OCI-LY1 (cell line): ENCODE data around the gene SLC44A3.

Source experiments
- H2AFZ ChIP-seq: fragments of 200-600 bp; sonication (generic), shearing (Covaris generic); 2 replicates; pipeline ENCODE4 v1.6.0; 2014; ENCODE audit warnings: antibody characterized with exemption, mild to moderate bottlenecking, low read length
- H3F3A ChIP-seq: fragments of 200-600 bp; sonication (generic), shearing (Covaris generic); 2 replicates; pipeline ENCODE4 v1.6.0; 2014; ENCODE audit warnings: mild to moderate bottlenecking, antibody characterized with exemption, low read length, moderate library complexity; ENCODE audit not compliant: insufficient read depth
- H3K27ac ChIP-seq: fragments of 200-600 bp; sonication (generic); 2 replicates; pipeline ENCODE4 v1.5.1; 2014; ENCODE audit warnings: low read length, mixed run types, mild to moderate bottlenecking, low read depth; ENCODE audit not compliant: poor library complexity, severe bottlenecking
- H3K27me3 ChIP-seq: fragments of 200-600 bp; sonication (generic); 2 replicates; pipeline ENCODE4 v1.6.0; 2014; ENCODE audit warnings: antibody characterized with exemption, mild to moderate bottlenecking, low read length, moderate library complexity; ENCODE audit not compliant: insufficient read depth
- H3K36me3 ChIP-seq: fragments of 200-600 bp; sonication (generic); 2 replicates; pipeline ENCODE4 v1.6.1; 2014; ENCODE audit warnings: mild to moderate bottlenecking, antibody characterized with exemption, low read length, moderate library complexity, mixed read lengths; ENCODE audit not compliant: insufficient read depth
- H3K4me1 ChIP-seq: fragments of 200-600 bp; sonication (generic); 2 replicates; pipeline ENCODE4 v1.5.1; 2014; ENCODE audit warnings: mild to moderate bottlenecking, low read length, moderate library complexity; ENCODE audit not compliant: insufficient read depth, severe bottlenecking
- H3K4me2 ChIP-seq: fragments of 200-600 bp; sonication (generic), shearing (Covaris generic); 2 replicates; pipeline ENCODE4 v1.6.1; 2014; ENCODE audit warnings: low read length
- H3K4me3 ChIP-seq: fragments of 200-600 bp; sonication (generic); 2 replicates; pipeline ENCODE4 v1.5.1; 2014; ENCODE audit warnings: low read length, low read depth, mild to moderate bottlenecking, mixed read lengths; ENCODE audit not compliant: poor library complexity, severe bottlenecking
- H3K79me2 ChIP-seq: fragments of 200-600 bp; shearing (Covaris generic); 2 replicates; pipeline ENCODE4 v1.6.1; 2016; ENCODE audit warnings: mixed run types, low read length, mixed read lengths; ENCODE audit not compliant: insufficient read depth
- H3K9ac ChIP-seq: fragments of 200-600 bp; sonication (generic), shearing (Covaris generic); 2 replicates; pipeline ENCODE4 v1.6.1; 2014; ENCODE audit warnings: mild to moderate bottlenecking, low read length, mixed read lengths
- H3K9me2 ChIP-seq: fragments of 200-600 bp; sonication (generic), shearing (Covaris generic); 2 replicates; pipeline ENCODE4 v1.6.1; 2014; ENCODE audit warnings: low read depth, mild to moderate bottlenecking, low read length, mixed read lengths
- H3K9me3 ChIP-seq: fragments of 200-600 bp; shearing (Covaris generic); 2 replicates; pipeline ENCODE4 v1.6.1; 2014; ENCODE audit warnings: low read length, mixed read lengths
- H4K20me1 ChIP-seq: fragments of 200-600 bp; sonication (generic), shearing (Covaris generic); 2 replicates; pipeline ENCODE4 v1.6.0; 2016; ENCODE audit warnings: mild to moderate bottlenecking, low read length; ENCODE audit not compliant: insufficient read depth
- CTCF ChIP-seq: fragments of 200-600 bp; sonication (generic), shearing (Covaris generic); IDR thresholded peaks from 2 replicates; pipeline ENCODE4 v1.5.1; 2017; ENCODE audit warnings: mild to moderate bottlenecking, antibody characterized with exemption, low read length, moderate library complexity, mixed read lengths
- EZH2 ChIP-seq: fragments of 200-600 bp; sonication (generic), shearing (Covaris generic); IDR thresholded peaks from 2 replicates; pipeline ENCODE4 v1.8.0; 2017; ENCODE audit warnings: borderline replicate concordance, mixed run types, mild to moderate bottlenecking, antibody characterized with exemption, low read length, moderate library complexity, mixed read lengths

Gene SLC44A3

GRCh38 chr1:94874423-94874822 lies 54.3 kb downstream of the SLC44A3 start:
- Histone ChIP-seq H3K9ac (no peak overlapping the region), H3K36me3 (no peaks in the 10 kb centered on the region), H2AFZ (no peak overlapping the region), H3K79me2 (no peaks in the 10 kb centered on the region), H3K9me3 (no peaks in the 10 kb centered on the region), H3K4me1 (no peaks in the 10 kb centered on the region), H4K20me1 (no peaks in the 10 kb centered on the region), H3K27me3 (no peaks in the 10 kb centered on the region), H3K9me2 (no peaks in the 10 kb centered on the region), H3F3A (no peaks in the 10 kb centered on the region), H3K27ac (no peak overlapping the region), H3K4me3 (no peak overlapping the region), H3K4me2 (no peak overlapping the region)
- no peak for TF ChIP-seq EZH2
- no peak for TF ChIP-seq CTCF

- no peaks in the 10 kb centered on the region for H3F3A ChIP-seq
- no peaks in the 10 kb centered on the region for H3K9me2 ChIP-seq
- no peak overlapping the region for H3K4me3 ChIP-seq
- H2AFZ ChIP-seq: no peak overlapping the region
- no peaks in the 10 kb centered on the region for H3K79me2 ChIP-seq
- no peak overlapping the region for H3K27ac ChIP-seq
- no peaks in the 10 kb centered on the region for H3K27me3 ChIP-seq
- H4K20me1 ChIP-seq: no peaks in the 10 kb centered on the region
- H3K9me3 ChIP-seq: no peaks in the 10 kb centered on the region
- H3K36me3 ChIP-seq: no peaks in the 10 kb centered on the region
- H3K4me2 ChIP-seq: no peak overlapping the region
- TF ChIP-seq CTCF: no peak
- no peak for TF ChIP-seq EZH2
- no peaks in the 10 kb centered on the region for H3K4me1 ChIP-seq
- H3K9ac ChIP-seq: no peak overlapping the region
These were observed 55.6 kb downstream of the SLC44A3 start for GRCh38 chr1:94875794-94876193.

GRCh38 chr1:94876362-94876761 lies 56.2 kb downstream of the SLC44A3 start:
- Histone ChIP-seq H3K27ac (no peak overlapping the region), H3K4me3 (no peak overlapping the region), H3K36me3 (no peaks in the 10 kb centered on the region), H3K27me3 (no peaks in the 10 kb centered on the region), H2AFZ (no peak overlapping the region), H3K9me3 (no peaks in the 10 kb centered on the region), H3K4me1 (no peaks in the 10 kb centered on the region), H3K4me2 (no peak overlapping the region), H4K20me1 (no peaks in the 10 kb centered on the region), H3K79me2 (no peaks in the 10 kb centered on the region), H3K9ac (no peak overlapping the region), H3K9me2 (no peaks in the 10 kb centered on the region), H3F3A (no peaks in the 10 kb centered on the region)
- TF ChIP-seq CTCF (no peak), EZH2 (no peak)
